ENCODE measurements around the gene CLTC. TPM values are rescaled to one million over a fixed set of nuclear protein-coding genes. Genes with fewer than 3 reads are reported as not detected.

CLTC gene
- total RNA-seq, 2 donors from 2014 or later: 273 to 285 TPM

GRCh38 chr17:59688008-59688407 lies 68.3 kb downstream of the CLTC start:
- Histone ChIP-seq H3K4me1 (ENCODE audit: control insufficient read depth in 1 of 2, low read depth in 2 of 2) (no peaks in the 10 kb centered on the region), H3K9me3 (no peaks in the 10 kb centered on the region), H3K27me3 (replicated peaks; ENCODE audit: insufficient read depth) (no peaks in the 10 kb centered on the region), H3K36me3 (peaks cover 40% of the 10 kb centered on the region), H3K4me3 (no peak overlapping the region), H3K27ac (no peak overlapping the region)
- ATAC-seq (ENCODE audit: insufficient number of reproducible peaks, low FRiP score, low read depth): no peak
- DNase-seq (ENCODE audit: low spot score): no peak
- TF ChIP-seq CTCF (IDR thresholded peaks at IDR 0.05): no peak

DNA sequence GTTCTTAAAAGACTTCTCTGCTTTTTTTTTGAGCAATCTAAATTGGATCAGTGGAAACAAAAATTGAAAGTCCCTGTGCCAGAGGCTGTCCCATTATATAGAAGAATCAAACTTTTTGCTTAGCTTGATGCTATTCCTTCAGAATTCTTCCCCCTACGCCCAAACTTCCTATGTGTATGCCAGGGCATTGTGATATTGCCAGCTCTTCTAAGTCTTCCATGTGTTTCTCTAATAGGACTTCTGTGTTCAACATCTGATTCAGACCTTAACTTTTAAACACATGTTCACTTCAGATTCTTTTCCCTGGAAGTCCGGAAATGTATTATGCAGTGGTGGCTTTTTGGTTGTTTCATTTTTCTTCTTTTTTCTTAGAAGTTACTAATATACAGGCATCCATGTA lies 68.8 kb downstream of the CLTC start:
- Histone ChIP-seq H3K4me3 (no peak overlapping the region), H3K36me3 (peaks cover 38% of the 10 kb centered on the region), H3K27me3 (replicated peaks; ENCODE audit: insufficient read depth) (no peaks in the 10 kb centered on the region), H3K27ac (no peak overlapping the region), H3K9me3 (no peaks in the 10 kb centered on the region), H3K4me1 (ENCODE audit: control insufficient read depth in 1 of 2, low read depth in 2 of 2) (no peaks in the 10 kb centered on the region)
- TF ChIP-seq CTCF (IDR thresholded peaks at IDR 0.05): no peak
- DNase-seq (ENCODE audit: low spot score) (no peak), ATAC-seq (ENCODE audit: insufficient number of reproducible peaks, low FRiP score, low read depth) (no peak)

GRCh38 chr17:59693582-59693981 lies 73.9 kb downstream of the CLTC start:
- ATAC-seq (ENCODE audit: insufficient number of reproducible peaks, low FRiP score, low read depth) (no peak), DNase-seq (ENCODE audit: low spot score) (no peak)
- no peaks in the 10 kb centered on the region for H3K4me1 ChIP-seq (ENCODE audit: control insufficient read depth in 1 of 2, low read depth in 2 of 2)
- no peak overlapping the region for H3K4me3 ChIP-seq
- peaks cover 34% of the 10 kb centered on the region for H3K36me3 ChIP-seq
- H3K9me3 ChIP-seq: no peaks in the 10 kb centered on the region
- no peak for TF ChIP-seq CTCF (IDR thresholded peaks at IDR 0.05)
- no peaks in the 10 kb centered on the region for H3K27me3 ChIP-seq (replicated peaks; ENCODE audit: insufficient read depth)
- H3K27ac ChIP-seq: no peak overlapping the region

GRCh38 chr17:59694344-59694743 lies 74.6 kb downstream of the CLTC start:
- ATAC-seq (ENCODE audit: insufficient number of reproducible peaks, low FRiP score, low read depth): no peak
- Histone ChIP-seq H3K27me3 (replicated peaks; ENCODE audit: insufficient read depth) (no peaks in the 10 kb centered on the region), H3K9me3 (no peaks in the 10 kb centered on the region), H3K4me1 (ENCODE audit: control insufficient read depth in 1 of 2, low read depth in 2 of 2) (no peaks in the 10 kb centered on the region), H3K27ac (no peak overlapping the region), H3K4me3 (no peak overlapping the region), H3K36me3 (peaks cover 36% of the 10 kb centered on the region)
- no peak for DNase-seq (ENCODE audit: low spot score)
- TF ChIP-seq CTCF (IDR thresholded peaks at IDR 0.05): no peak

DNA sequence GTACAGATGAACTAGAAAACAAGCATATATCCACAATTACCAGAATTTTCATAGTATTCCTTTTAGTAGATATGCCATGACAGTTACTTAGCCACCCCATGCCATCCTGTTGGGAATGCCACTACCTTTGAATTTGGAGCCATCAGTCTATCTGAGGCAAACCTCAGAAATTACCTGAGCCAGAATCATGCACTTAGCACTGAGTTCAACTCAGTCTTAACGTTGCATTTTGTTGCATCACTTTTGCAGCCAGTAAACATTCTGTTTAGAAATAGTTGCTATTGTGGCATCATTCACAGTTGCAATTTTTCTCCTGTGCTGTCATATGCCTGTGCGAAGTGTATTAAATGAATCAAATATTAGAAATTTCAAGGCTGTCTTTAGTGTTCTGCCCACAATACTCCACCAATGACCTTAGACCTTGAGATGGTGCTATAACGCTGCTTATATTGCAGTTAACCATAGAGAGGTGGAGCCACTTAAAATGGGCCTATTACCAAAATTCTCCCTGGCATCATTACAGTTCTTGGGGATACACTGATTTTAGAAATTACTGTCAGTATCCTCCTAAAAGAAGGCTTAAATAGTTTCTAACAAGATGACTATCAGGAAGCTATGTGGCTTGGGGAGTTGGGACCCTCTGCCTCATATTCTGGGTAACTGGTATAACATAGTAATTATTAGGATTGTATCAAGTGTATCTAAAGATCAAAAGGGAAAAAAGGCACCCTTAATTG lies 76.4 kb downstream of the CLTC start:
- DNase-seq (ENCODE audit: low spot score): no peak
- no peak for TF ChIP-seq CTCF (IDR thresholded peaks at IDR 0.05)
- Histone ChIP-seq H3K27me3 (replicated peaks; ENCODE audit: insufficient read depth) (no peaks in the 10 kb centered on the region), H3K4me1 (ENCODE audit: control insufficient read depth in 1 of 2, low read depth in 2 of 2) (no peaks in the 10 kb centered on the region), H3K4me3 (no peak overlapping the region), H3K9me3 (no peaks in the 10 kb centered on the region), H3K36me3 (peaks cover 27% of the 10 kb centered on the region), H3K27ac (no peak overlapping the region)
- ATAC-seq (ENCODE audit: insufficient number of reproducible peaks, low FRiP score, low read depth): no peak

Measured in thoracic aorta (tissue), 2 donors.